ENCODE data around the gene GRM6. TPM values are rescaled to one million over a fixed set of nuclear protein-coding genes. Genes with fewer than 3 reads are reported as not detected.
A peak's percentile ranks its signal among the peaks of the same experiment; 100 is the strongest.

Gene GRM6
- total RNA-seq, 2 donors from 2014 or later = not detected

GRCh38 chr5:178981381-178981780 lies 13.7 kb downstream of the GRM6 start:
- Histone ChIP-seq H3K9me3 (peaks cover 6 to 94% of the 10 kb centered on the region in 2 donors), H3K36me3 (peaks cover 6% of the 10 kb centered on the region), H3K27me3 (no peaks in the 10 kb centered on the region), H3K27ac (no peak overlapping the region), H3K4me3 (no peak overlapping the region), H3K4me1 (no peaks in the 10 kb centered on the region)
- no peak for TF ChIP-seq CTCF (IDR thresholded peaks at IDR 0.05)
- no peak for DNase-seq (ENCODE audit: low spot score)

GRCh38 chr5:178965465-178966055 lies 29.6 kb downstream of the GRM6 start:
- H3K4me3 ChIP-seq = no peak overlapping the region
- peaks cover 38 to 100% of the 10 kb centered on the region in 2 donors for H3K9me3 ChIP-seq
- H3K36me3 ChIP-seq = peaks cover 22% of the 10 kb centered on the region
- no peak for DNase-seq (ENCODE audit: low spot score)
- no peaks in the 10 kb centered on the region for H3K27me3 ChIP-seq
- H3K4me1 ChIP-seq = no peaks in the 10 kb centered on the region
- TF ChIP-seq CTCF (IDR thresholded peaks at IDR 0.05) = no peak
- no peak overlapping the region for H3K27ac ChIP-seq

GRCh38 chr5:178941361-178941760 lies 53.8 kb downstream of the GRM6 start:
- DNase-seq (ENCODE audit: low spot score) = no peak
- Histone ChIP-seq H3K27me3 (no peaks in the 10 kb centered on the region), H3K4me3 (peak overlapping the region; percentile 53 to 70), H3K4me1 (peaks cover 0 to 7% of the 10 kb centered on the region in 2 donors), H3K9me3 (peaks cover 19 to 42% of the 10 kb centered on the region in 2 donors), H3K27ac (peak overlapping the region; percentile 78 to 79), H3K36me3 (peaks cover 6% of the 10 kb centered on the region)
- TF ChIP-seq CTCF (IDR thresholded peaks at IDR 0.05) = no peak

GRCh38 chr5:178940569-178941360 lies 54.4 kb downstream of the GRM6 start, which contains the start of gene ZNF454:
TSS of gene ZNF454 (plus strand) at chr5:178941198. CDS start at chr5:178942792, 1,594 bp downstream.
- no peak for TF ChIP-seq CTCF (IDR thresholded peaks at IDR 0.05)
- Histone ChIP-seq H3K9me3 (peaks cover 21 to 48% of the 10 kb centered on the region in 2 donors), H3K27me3 (no peaks in the 10 kb centered on the region), H3K4me3 (peak within 1 kb of the TSS; percentile 53 to 70), H3K4me1 (peaks cover 0 to 7% of the 10 kb centered on the region in 2 donors), H3K27ac (peak within 1 kb of the TSS; percentile 78 to 79), H3K36me3 (no peaks in the 10 kb centered on the region)
- peak; percentile 94 for DNase-seq (ENCODE audit: low spot score)

GRCh38 chr5:178931846-178932760 lies 63.0 kb downstream of the GRM6 start:
- TF ChIP-seq CTCF (IDR thresholded peaks at IDR 0.05) = no peak
- Histone ChIP-seq H3K9me3 (peaks cover 72 to 100% of the 10 kb centered on the region in 2 donors), H3K4me3 (no peak overlapping the region), H3K27me3 (no peaks in the 10 kb centered on the region), H3K36me3 (peaks cover 23% of the 10 kb centered on the region), H3K27ac (no peak overlapping the region), H3K4me1 (no peaks in the 10 kb centered on the region)
- no peak for DNase-seq (ENCODE audit: low spot score)

Other genes starting within 250 kb of the GRM6 start
- 1 to 10 TPM; 4.6 to 8.2 TPM for gene ZNF354B, start 135.4 kb downstream of the GRM6 start, total RNA-seq
- 1 to 10 TPM in 1 of 2 donors, under 1 TPM in 1; 0.43 to 2.0 TPM for gene ZFP2, start 99.4 kb downstream of the GRM6 start, total RNA-seq
- gene ZNF454, start 54.1 kb downstream of the GRM6 start, total RNA-seq = 1 to 10 TPM; 2.5 to 2.6 TPM
- gene ZNF879, start 28.5 kb upstream of the GRM6 start, total RNA-seq = 1 to 10 TPM; 2.6 to 6.9 TPM
- 1 to 10 TPM; 2.4 to 2.7 TPM for gene ZNF354C, start 65.1 kb upstream of the GRM6 start, total RNA-seq